SK-N-SH (cell line): ENCODE results near the gene LUC7L3. TPM values are rescaled to one million over a fixed set of nuclear protein-coding genes. Genes with fewer than 3 reads are reported as not detected.
A peak's percentile ranks its signal among the peaks of the same experiment; 100 is the strongest.

Experiments used
- CTCF ChIA-PET: fragments of 300-600, 350-600 bp; formaldehyde crosslinking; extraction: SDS; loops from one replicate; lab custom pipeline; 2021; lab: Yijun Ruan, JAX
- POLR2A ChIA-PET: fragments of 350-600 bp; sonication (Branson Sonifier 250); formaldehyde crosslinking; extraction: SDS; loops from one replicate; lab custom pipeline; 2020; ENCODE audit warnings: antibody characterized with exemption, inconsistent platforms; lab: Yijun Ruan, JAX
- DNase-seq: peaks from one replicate; pipeline ENCODE4 v3.0.0; 2012
- H2AFZ ChIP-seq: fragments of 200-600 bp; sonication (generic); 2 replicates; pipeline ENCODE4 v1.8.1; 2016; ENCODE audit warnings: antibody characterized with exemption, mild to moderate bottlenecking, low read depth
- H3F3A ChIP-seq: fragments of 200-600 bp; sonication (generic); replicated peaks from 2 replicates; pipeline ENCODE3; 2016; ENCODE audit warnings: antibody characterized with exemption, mild to moderate bottlenecking; ENCODE audit not compliant: insufficient read depth
- H3K27ac ChIP-seq, 2 experiments: fragments of 200-500 bp in 1 of 2; fragments of 200-600 bp in 1 of 2; sonication (Bioruptor generic) in 1 of 2; sonication (generic), shearing (Covaris generic) in 1 of 2; 2 replicates each; pipeline versions ENCODE4 v1.5.1 to v1.6.1; 2014 to 2016; ENCODE audit warnings: low read depth in 2 of 2, inconsistent platforms in 1 of 2, low read length in 1 of 2, mild to moderate bottlenecking in 1 of 2, mixed read lengths in 1 of 2
- H3K27me3 ChIP-seq: fragments of 200-600 bp; sonication (generic), shearing (Covaris generic); 2 replicates; pipeline ENCODE4 v1.6.1; 2016; ENCODE audit warnings: mixed run types; ENCODE audit not compliant: insufficient read depth
- H3K36me3 ChIP-seq, 2 experiments: fragments of 200-500 bp in 1 of 2; fragments of 200-600 bp in 1 of 2; sonication (Bioruptor generic) in 1 of 2; sonication (generic) in 1 of 2; replicated peaks in 1 of 2; 2 replicates each; pipeline versions ENCODE3 to v1.5.1; 2014 to 2016; ENCODE audit warnings: low read length in 1 of 2, mild to moderate bottlenecking in 1 of 2; ENCODE audit not compliant: insufficient read depth in 2 of 2, control insufficient read depth in 1 of 2
- H3K4me1 ChIP-seq, 2 experiments: fragments of 200-500 bp in 1 of 2; fragments of 200-600 bp in 1 of 2; sonication (Bioruptor generic) in 1 of 2; sonication (generic), shearing (Covaris generic) in 1 of 2; 2 replicates each; pipeline versions ENCODE4 v1.5.1 to v1.6.1; 2014 to 2016; ENCODE audit warnings: low read depth in 1 of 2, low read length in 1 of 2, mixed run types in 1 of 2; ENCODE audit not compliant: insufficient read depth in 2 of 2, control insufficient read depth in 1 of 2
- H3K4me2 ChIP-seq: fragments of 200-600 bp; sonication (generic), shearing (Covaris generic); 2 replicates; pipeline ENCODE4 v1.6.1; 2017; ENCODE audit warnings: mixed run types
- H3K4me3 ChIP-seq, 2 experiments: fragments of 200-500 bp in 1 of 2; fragments of 200-600 bp in 1 of 2; sonication (Bioruptor generic) in 1 of 2; sonication (generic), shearing (Covaris generic) in 1 of 2; 2 replicates each; pipeline versions ENCODE4 v1.5.1 to v1.8.1; 2014 to 2016; ENCODE audit warnings: low read depth in 2 of 2, inconsistent platforms in 1 of 2, low read length in 1 of 2, mild to moderate bottlenecking in 1 of 2, mixed read lengths in 1 of 2, moderate library complexity in 1 of 2
- H3K79me2 ChIP-seq: fragments of 200-600 bp; sonication (generic); 2 replicates; pipeline ENCODE4 v1.8.1; 2017; ENCODE audit warnings: mild to moderate bottlenecking; ENCODE audit not compliant: insufficient read depth
- H3K9ac ChIP-seq: fragments of 200-600 bp; sonication (generic); 2 replicates; pipeline ENCODE4 v1.6.1; 2017; ENCODE audit warnings: mixed run types
- H3K9me2 ChIP-seq: fragments of 200-600 bp; sonication (generic); 2 replicates; pipeline ENCODE4 v1.6.1; 2017; ENCODE audit warnings: mixed run types
- H3K9me3 ChIP-seq: fragments of 200-600 bp; sonication (generic); 2 replicates; pipeline ENCODE4 v1.6.1; 2017; ENCODE audit warnings: mixed run types, mild to moderate bottlenecking, moderate library complexity
- H4K20me1 ChIP-seq: fragments of 200-600 bp; sonication (generic); 2 replicates; pipeline ENCODE4 v1.6.1; 2017; ENCODE audit warnings: mild to moderate bottlenecking, mixed run types; ENCODE audit not compliant: insufficient read depth
- ELF1 ChIP-seq: IDR thresholded peaks from 2 replicates; pipeline ENCODE4 v1.4.0; 2012
- EZH2phosphoT487 ChIP-seq: fragments of 200-600 bp; sonication (generic); IDR thresholded peaks from 2 replicates; pipeline ENCODE4 v1.6.1; 2017; ENCODE audit warnings: low read depth, mixed run types, mild to moderate bottlenecking, antibody characterized with exemption, moderate library complexity, borderline replicate concordance
- FOXM1 ChIP-seq: IDR thresholded peaks from 2 replicates; pipeline ENCODE4 v1.4.0; 2012; ENCODE audit warnings: low read depth, mild to moderate bottlenecking
- GABPA ChIP-seq: IDR thresholded peaks from 2 replicates; pipeline ENCODE4 v1.4.0; 2012; ENCODE audit warnings: low read depth, mild to moderate bottlenecking
- MEF2A ChIP-seq: IDR thresholded peaks from 2 replicates; pipeline ENCODE4 v1.4.0; 2012; ENCODE audit warnings: low read depth, borderline replicate concordance
- MXI1 ChIP-seq: IDR thresholded peaks from 2 replicates; pipeline ENCODE4 v1.6.1; 2012; ENCODE audit warnings: mild to moderate bottlenecking, low read depth, low read length, improper control_type of control experiment
- NFIC ChIP-seq: IDR thresholded peaks from 2 replicates; pipeline ENCODE4 v1.4.0; 2012; ENCODE audit warnings: borderline replicate concordance
- RAD21 ChIP-seq: IDR thresholded peaks from 2 replicates; pipeline ENCODE4 v1.6.1; 2012; ENCODE audit warnings: mild to moderate bottlenecking, low read length
- RCOR1 ChIP-seq: fragments of 150-350 bp; IDR thresholded peaks from 2 replicates; pipeline ENCODE4 v1.6.1; 2017; ENCODE audit warnings: antibody characterized with exemption, low read length
- RFX5 ChIP-seq: IDR thresholded peaks from 2 replicates; pipeline ENCODE4 v1.6.1; 2012; ENCODE audit warnings: mild to moderate bottlenecking, improper control_type of control experiment, low read length
- TCF12 ChIP-seq: IDR thresholded peaks from 2 replicates; pipeline ENCODE4 v1.4.0; 2012
- YY1 ChIP-seq: IDR thresholded peaks from 2 replicates; pipeline ENCODE4 v1.4.0; 2012; ENCODE audit warnings: low read depth, mild to moderate bottlenecking
- WGBS: methylation state at CpG from one replicate; pipeline ENCODE4 v1.1.6; 2017; ENCODE audit warnings: low lambda C conversion rate; 5-methylcytosine and 5-hydroxymethylcytosine counted together
- polyA plus RNA-seq, 3 experiments: library from polyadenylated mRNA; depleted of rRNA; stranded (reverse); fragments of >200 nt; gene quantifications; 2 replicates each; pipeline ENCODE4 v1.2.3, GENCODE V29; 2012
- TF ChIP-seq, protein P1 (sequence below): IDR thresholded peaks from 2 replicates; pipeline ENCODE4 v1.4.0; 2012; ENCODE audit warnings: low read depth, borderline replicate concordance
- TF ChIP-seq, protein P2 (sequence below): fragments of 150-350 bp; IDR thresholded peaks from 2 replicates; pipeline ENCODE4 v1.6.1; 2016; ENCODE audit warnings: mild to moderate bottlenecking, low read depth, low read length

The LUC7L3 gene
- polyA plus RNA-seq, 1 of the 3 experiments (the other 2 are of a cell fraction) = 154 TPM

DNA sequence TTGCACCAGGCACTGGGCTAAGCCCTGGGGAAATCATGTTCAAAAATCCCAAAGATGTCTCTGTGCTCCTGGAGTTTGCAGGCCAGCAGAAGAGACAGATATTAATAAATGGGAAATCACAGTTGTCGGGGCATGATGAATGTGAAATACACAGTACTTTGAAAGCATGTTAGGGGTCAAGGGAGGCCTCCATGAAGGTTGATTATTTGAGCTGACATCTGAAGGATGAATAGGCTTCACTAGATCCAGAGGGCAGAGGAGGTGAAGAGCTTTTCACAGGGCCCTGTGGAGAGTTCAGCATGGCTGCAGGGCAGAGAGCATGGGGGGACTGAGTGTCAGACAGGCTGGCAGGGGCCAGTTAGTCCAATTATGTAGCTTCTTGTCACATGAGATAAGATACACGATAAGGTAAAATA lies 45.3 kb downstream of the LUC7L3 start (continued):
- no peak for TF ChIP-seq FOXM1
- no peak for TF ChIP-seq EZH2phosphoT487
- no peak for TF ChIP-seq NFIC
- no peak for TF ChIP-seq RCOR1
- TF ChIP-seq, protein P1, sequence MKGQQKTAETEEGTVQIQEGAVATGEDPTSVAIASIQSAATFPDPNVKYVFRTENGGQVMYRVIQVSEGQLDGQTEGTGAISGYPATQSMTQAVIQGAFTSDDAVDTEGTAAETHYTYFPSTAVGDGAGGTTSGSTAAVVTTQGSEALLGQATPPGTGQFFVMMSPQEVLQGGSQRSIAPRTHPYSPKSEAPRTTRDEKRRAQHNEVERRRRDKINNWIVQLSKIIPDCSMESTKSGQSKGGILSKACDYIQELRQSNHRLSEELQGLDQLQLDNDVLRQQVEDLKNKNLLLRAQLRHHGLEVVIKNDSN = no peak
- TF ChIP-seq TCF12 = no peak
- TF ChIP-seq GABPA = no peak
- no peak for TF ChIP-seq YY1
- TF ChIP-seq MXI1 = peak; percentile 30; the same call in 1 of the 2 replicates

DNA sequence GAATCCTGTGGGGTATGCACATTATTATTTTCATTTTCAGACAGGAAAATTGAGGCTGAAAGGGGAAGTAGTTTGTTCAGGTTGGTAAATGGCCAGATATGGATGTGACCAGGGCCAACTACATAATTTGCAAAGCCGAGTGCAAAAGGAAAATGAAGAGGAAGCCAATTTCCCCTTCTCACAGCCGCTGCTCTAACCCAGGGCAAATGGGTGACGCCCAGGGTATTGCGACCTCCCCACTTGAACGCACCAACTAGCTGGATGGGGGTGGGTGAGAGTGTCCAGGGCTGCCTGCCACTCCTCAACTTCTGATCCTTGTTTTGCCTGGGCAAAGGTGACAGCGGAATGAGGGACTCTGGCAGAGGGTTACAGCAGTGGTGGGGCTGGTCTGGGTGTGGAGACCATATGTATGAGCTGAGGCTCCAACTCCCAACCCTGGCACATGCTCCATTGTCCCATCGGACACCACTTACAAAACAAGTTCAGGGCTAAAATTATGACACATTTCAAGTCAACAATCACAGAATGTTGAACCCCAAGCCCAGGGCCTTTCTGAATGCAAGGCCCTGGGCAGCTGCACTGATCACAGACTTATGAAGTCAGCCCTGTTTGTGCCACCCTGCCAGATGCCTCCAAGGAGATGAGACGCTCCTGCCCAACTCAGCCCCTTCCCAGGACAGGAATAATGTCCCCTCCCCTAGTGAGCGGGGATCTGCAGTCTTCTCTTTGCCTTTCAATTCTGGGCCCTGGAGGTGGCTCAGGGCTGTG lies 46.2 kb downstream of the LUC7L3 start:
- ChIA-PET CTCF (interaction anchor here (1.0 to 8.7 kb wide), 12 partner anchors 7 to 286 kb away, joined by 3 to 95 read pairs (median 6); no protein-coding TSS in a partner anchor), POLR2A (interaction anchor here (0.6 kb wide), 1 partner anchor 257 kb away, joined by 3 read pairs; no protein-coding TSS in a partner anchor)
- Histone ChIP-seq H3K4me2 (no peak overlapping the region), H4K20me1 (no peaks in the 10 kb centered on the region), H3K79me2 (no peaks in the 10 kb centered on the region), H3K9me2 (no peaks in the 10 kb centered on the region), H2AFZ (no peak overlapping the region), H3K4me3 (no peak overlapping the region), H3F3A (no peaks in the 10 kb centered on the region), H3K27me3 (no peaks in the 10 kb centered on the region), H3K36me3 (no peaks in the 10 kb centered on the region), H3K9ac (no peak overlapping the region), H3K9me3 (no peaks in the 10 kb centered on the region), H3K27ac (peak overlapping the region in 1 of 2 experiments; percentile 7; a peak in 1 of 4 replicates), H3K4me1 (peaks cover 0 to 24% of the 10 kb centered on the region in 2 experiments; a peak in 2 of 4 replicates)
- no peak for DNase-seq
- WGBS = 86% methylated on average over 9 of the region's 9 CpGs
- no peak for TF ChIP-seq RAD21
- no peak for TF ChIP-seq MEF2A
- TF ChIP-seq YY1 = no peak
- no peak for TF ChIP-seq ELF1
- no peak for TF ChIP-seq EZH2phosphoT487

DNA sequence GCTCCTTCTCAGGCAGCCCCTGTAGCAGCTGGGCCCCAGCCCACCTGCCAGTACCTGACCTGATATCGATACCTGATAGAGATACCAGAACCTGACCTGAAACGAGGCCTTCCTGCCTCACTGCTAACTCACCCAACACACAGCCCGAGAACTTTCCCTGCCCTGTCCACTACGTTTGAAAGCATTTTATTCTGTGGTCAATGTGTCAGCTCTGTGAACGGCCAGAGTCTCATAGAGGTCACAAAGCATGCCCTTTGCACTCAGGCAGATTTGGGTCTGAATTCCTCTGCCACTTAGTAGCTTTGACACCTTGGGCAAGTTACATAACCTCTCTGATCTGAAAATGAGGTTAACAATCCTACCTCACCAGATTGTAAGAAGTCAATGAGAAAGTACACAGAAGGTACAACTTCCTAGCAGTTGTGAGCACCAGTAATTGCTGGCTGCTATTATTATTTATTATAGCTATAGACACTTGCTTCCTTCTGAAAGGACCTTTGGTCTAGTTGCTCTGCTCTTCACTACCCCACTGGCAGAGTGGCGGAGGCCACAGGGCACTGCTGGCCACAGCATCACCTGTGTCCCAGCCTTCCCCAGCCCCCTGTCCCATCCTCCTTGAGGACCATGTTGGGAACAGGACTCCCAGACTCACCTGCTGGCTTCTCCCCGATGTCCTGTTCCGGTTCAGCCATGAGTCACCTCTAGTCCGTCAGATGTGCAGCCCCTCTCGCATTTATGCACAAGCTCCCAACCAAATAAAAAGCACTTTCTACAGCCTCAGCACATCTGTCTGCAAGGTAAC lies 47.0 kb downstream of the LUC7L3 start:
- Histone ChIP-seq H2AFZ (no peak overlapping the region), H3K4me1 (peaks cover 0 to 24% of the 10 kb centered on the region in 2 experiments; a peak in 2 of 4 replicates), H3K27ac (no peak overlapping the region), H3K9ac (no peak overlapping the region), H3K4me2 (no peak overlapping the region), H3K36me3 (no peaks in the 10 kb centered on the region), H4K20me1 (no peaks in the 10 kb centered on the region), H3K79me2 (no peaks in the 10 kb centered on the region), H3K4me3 (no peak overlapping the region), H3K27me3 (no peaks in the 10 kb centered on the region), H3K9me3 (no peaks in the 10 kb centered on the region), H3F3A (no peaks in the 10 kb centered on the region), H3K9me2 (no peaks in the 10 kb centered on the region)
- TF ChIP-seq RFX5 (no peak), RAD21 (no peak), FOXM1 (no peak)
- TF ChIP-seq, protein P2, sequence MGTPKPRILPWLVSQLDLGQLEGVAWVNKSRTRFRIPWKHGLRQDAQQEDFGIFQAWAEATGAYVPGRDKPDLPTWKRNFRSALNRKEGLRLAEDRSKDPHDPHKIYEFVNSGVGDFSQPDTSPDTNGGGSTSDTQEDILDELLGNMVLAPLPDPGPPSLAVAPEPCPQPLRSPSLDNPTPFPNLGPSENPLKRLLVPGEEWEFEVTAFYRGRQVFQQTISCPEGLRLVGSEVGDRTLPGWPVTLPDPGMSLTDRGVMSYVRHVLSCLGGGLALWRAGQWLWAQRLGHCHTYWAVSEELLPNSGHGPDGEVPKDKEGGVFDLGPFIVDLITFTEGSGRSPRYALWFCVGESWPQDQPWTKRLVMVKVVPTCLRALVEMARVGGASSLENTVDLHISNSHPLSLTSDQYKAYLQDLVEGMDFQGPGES = no peak
- DNase-seq = no peak
- WGBS = 80% methylated on average over 10 of the region's 10 CpGs
- ChIA-PET CTCF (interaction anchor here (0.7 to 8.7 kb wide), 10 partner anchors 12 to 287 kb away, joined by 3 to 95 read pairs (median 5); no protein-coding TSS in a partner anchor), POLR2A (interaction anchor here (0.6 kb wide), 1 partner anchor 257 kb away, joined by 3 read pairs; no protein-coding TSS in a partner anchor)
